ENCODE measurements around the gene MICB. TPM values are rescaled to one million over a fixed set of nuclear protein-coding genes. Genes with fewer than 3 reads are reported as not detected.

Gene MICB
- total RNA-seq = 13.6 and 25.9 TPM in 2 replicates

GRCh38 chr6:31497531-31498476, at the start of gene MICB:
Gene MICB, plus strand, starts transcription at chr6:31498145. Its CDS starts 49 bp downstream, at chr6:31498194.

GRCh38 chr6:31528821-31529328, 30.9 kb downstream of the MICB start, which contains the start of gene MCCD1:
Gene MCCD1, plus strand, starts transcription at chr6:31528962. Its CDS starts 53 bp downstream, at chr6:31529015.

GRCh38 chr6:31541658-31542521, 43.9 kb downstream of the MICB start, which contains the start of gene DDX39B:
Gene DDX39B, minus strand, starts transcription at chr6:31542003. Its CDS starts 1,471 bp downstream, at chr6:31540532.

DNA sequence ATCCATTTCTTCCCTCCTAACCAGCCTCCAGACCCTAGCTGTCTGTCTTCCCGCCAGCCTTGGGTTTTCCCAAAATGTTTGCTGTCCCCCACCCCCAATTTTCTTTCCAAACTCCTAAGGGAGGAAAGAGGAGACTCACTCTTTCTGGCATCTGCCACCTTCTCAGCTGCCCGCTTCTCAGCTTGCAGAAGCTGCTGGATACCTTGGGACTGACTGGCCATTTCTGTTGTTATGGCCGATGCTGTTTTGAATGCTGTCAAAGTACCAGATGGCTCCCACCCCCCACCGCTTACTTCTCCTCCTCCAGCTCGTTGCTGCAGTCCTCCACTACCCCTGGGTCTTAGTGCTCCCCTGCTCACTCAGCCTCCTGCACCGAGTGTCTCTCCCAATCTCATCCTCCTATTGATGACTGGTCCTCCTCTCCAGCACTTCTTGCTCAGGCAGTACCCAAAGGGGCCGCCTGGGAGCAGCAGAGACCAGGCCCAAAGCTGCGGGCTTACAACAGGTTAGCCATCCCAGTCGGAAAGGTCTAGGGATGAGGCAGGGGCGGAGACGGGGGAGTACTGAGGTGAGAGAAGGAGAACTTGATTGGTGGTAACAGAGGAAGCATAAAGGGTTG, 48.5 kb downstream of the MICB start, which contains the start of gene ATP6V1G2:
Gene ATP6V1G2 (minus strand): TSS at position 270 of the 619 bp plus-strand sequence. CDS start 49 bp downstream, at position 221.

GRCh38 chr6:31546958-31547726, 49.2 kb downstream of the MICB start, which contains the start of gene NFKBIL1:
Gene NFKBIL1, plus strand, starts transcription at chr6:31547608. Its CDS starts 87 bp downstream, at chr6:31547695.

Other genes starting within 250 kb of the MICB start
- 339 and 577 TPM in 2 replicates for gene HLA-C, start 226.1 kb upstream of the MICB start, total RNA-seq
- 1,116 and 1,298 TPM in 2 replicates for gene HLA-B, start 141.0 kb upstream of the MICB start, total RNA-seq
- gene MICA, start 94.5 kb upstream of the MICB start, total RNA-seq = 34.1 and 56.0 TPM in 2 replicates
- gene MCCD1, start 30.8 kb downstream of the MICB start, total RNA-seq = not detected in 2 replicates
- gene DDX39B, start 43.9 kb downstream of the MICB start, total RNA-seq = 309 and 373 TPM in 2 replicates
- gene ATP6V1G2, start 48.5 kb downstream of the MICB start, total RNA-seq = 0.49 and 0.94 TPM in 2 replicates
- gene NFKBIL1, start 49.5 kb downstream of the MICB start, total RNA-seq = 18.3 and 27.2 TPM in 2 replicates
- not detected in 2 replicates for gene LTA, start 74.1 kb downstream of the MICB start, total RNA-seq
- 0.13 TPM in 1 of 2 replicates, not detected in the other for gene TNF, start 77.4 kb downstream of the MICB start, total RNA-seq
- gene LTB, start 84.3 kb downstream of the MICB start, total RNA-seq = 4.9 and 39.7 TPM in 2 replicates
- 0.32 and 0.57 TPM in 2 replicates for gene LST1, start 88.1 kb downstream of the MICB start, total RNA-seq
- gene NCR3, start 94.9 kb downstream of the MICB start, total RNA-seq = not detected in 2 replicates
- gene AIF1, start 117.1 kb downstream of the MICB start, total RNA-seq = not detected in 2 replicates
- gene PRRC2A, start 122.6 kb downstream of the MICB start, total RNA-seq = 21.0 and 56.6 TPM in 2 replicates
- 83.2 and 204 TPM in 2 replicates for gene BAG6, start 154.5 kb downstream of the MICB start, total RNA-seq
- 0.16 and 0.25 TPM in 2 replicates for gene APOM, start 157.7 kb downstream of the MICB start, total RNA-seq
- 18.5 and 21.6 TPM in 2 replicates for gene C6orf47, start 162.6 kb downstream of the MICB start, total RNA-seq
- 11.8 and 12.3 TPM in 2 replicates for gene GPANK1, start 166.9 kb downstream of the MICB start, total RNA-seq
- gene CSNK2B, start 167.9 kb downstream of the MICB start, total RNA-seq = 77.5 and 79.2 TPM in 2 replicates
- 1.1 and 5.3 TPM in 2 replicates for gene LY6G5B, start 171.8 kb downstream of the MICB start, total RNA-seq
- gene LY6G5C, start 182.9 kb downstream of the MICB start, total RNA-seq = 1.8 and 2.1 TPM in 2 replicates
- 48.6 and 84.4 TPM in 2 replicates for gene ABHD16A, start 205.2 kb downstream of the MICB start, total RNA-seq
- not detected in 2 replicates for gene LY6G6F, start 208.7 kb downstream of the MICB start, total RNA-seq
- not detected in 2 replicates for gene LY6G6D, start 217.2 kb downstream of the MICB start, total RNA-seq
- not detected in 2 replicates for gene LY6G6C, start 223.6 kb downstream of the MICB start, total RNA-seq
- gene MPIG6B, start 225.2 kb downstream of the MICB start, total RNA-seq = not detected in 2 replicates
- 86.0 and 129 TPM in 2 replicates for gene DDAH2, start 231.2 kb downstream of the MICB start, total RNA-seq
- gene CLIC1, start 238.4 kb downstream of the MICB start, total RNA-seq = 347 and 730 TPM in 2 replicates
- 4.9 and 5.8 TPM in 2 replicates for gene MSH5, start 241.9 kb downstream of the MICB start, total RNA-seq

Data from bladder microvascular endothelial cell (primary cell).